HG03520 (cell line): ENCODE measurements around the gene ENTR1.
"Not testable (repeated sequence)": the region's sequence is repeated elsewhere in the genome, so short reads cannot be mapped to it uniquely, and the experiment has no call there.

Experiments used
- ATAC-seq: cut with Tn5 transposase; IDR thresholded peaks from one replicate; pipeline ENCODE4 v1.9.1; 2021; ENCODE audit warnings: mild to moderate bottlenecking, moderate library complexity; ENCODE audit not compliant: unreplicated experiment

ENTR1 gene

GRCh38 chr9:136421791-136422190 is 11.4 kb upstream of the ENTR1 start:
- ATAC-seq = no peak

- no peak for ATAC-seq
Measured at GRCh38 chr9:136419092-136419420, 8.6 kb upstream of the ENTR1 start.

DNA sequence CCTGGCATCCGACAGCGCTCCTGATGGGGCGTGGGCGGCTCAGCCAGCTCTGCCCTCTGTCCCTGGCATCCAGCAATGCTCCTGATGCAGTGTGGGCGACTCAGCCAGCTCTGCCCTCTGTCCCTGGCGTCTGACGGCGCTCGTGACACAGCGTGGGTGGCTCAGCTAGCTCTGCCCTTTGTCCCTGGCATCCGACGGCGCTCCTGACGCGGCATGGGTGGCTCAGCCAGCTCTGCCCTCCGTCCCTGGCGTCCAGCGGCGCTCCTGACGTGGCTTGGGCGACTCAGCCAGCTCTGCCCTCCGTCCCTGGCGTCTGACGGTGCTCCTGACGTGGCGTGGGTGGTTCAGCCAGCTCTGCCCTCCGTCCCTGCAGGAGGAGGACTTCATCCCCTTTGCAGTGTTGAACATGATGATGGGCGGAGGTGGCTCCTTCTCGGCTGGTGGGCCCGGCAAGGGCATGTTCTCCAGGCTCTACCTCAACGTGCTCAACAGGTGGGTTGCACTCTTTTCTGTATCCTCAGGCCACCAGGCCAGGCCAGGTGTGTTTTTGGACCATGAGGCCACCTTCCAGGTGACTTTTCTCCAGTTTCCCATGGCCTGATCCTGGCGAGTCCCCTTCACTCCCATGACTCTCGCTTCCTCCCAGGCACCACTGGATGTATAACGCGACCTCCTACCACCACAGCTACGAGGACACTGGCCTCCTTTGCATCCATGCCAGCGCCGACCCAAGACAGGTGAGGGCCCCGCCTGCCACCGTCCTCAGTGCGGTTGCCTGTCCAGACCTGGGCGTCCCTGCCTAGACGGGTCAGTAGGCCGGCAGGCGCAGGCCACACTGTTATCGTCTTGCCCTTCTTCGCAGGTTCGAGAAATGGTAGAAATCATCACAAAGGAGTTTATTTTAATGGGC is 8.0 kb upstream of the ENTR1 start:
- ATAC-seq = no peak

- no peak for ATAC-seq
Measured at GRCh38 chr9:136416914-136417313, 6.5 kb upstream of the ENTR1 start.

DNA sequence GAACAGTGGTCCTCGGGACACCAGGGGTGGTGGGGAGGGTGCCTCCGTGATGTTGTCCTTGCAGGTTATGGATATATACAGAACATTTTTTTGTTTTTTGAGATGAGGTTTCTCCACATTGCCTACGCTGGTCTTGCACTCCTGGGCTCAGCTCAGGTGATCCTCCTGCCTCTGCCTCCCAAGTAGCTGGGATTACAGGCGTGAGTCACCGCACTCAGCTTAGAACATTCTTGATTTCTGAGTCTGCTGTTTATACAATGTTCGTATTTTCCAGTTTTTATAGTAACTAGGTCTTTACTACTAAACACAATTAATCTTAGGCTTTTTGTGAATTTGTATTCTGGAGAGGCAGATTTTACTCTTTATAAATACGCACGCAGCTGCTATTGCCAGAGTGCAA is 6.0 kb upstream of the ENTR1 start:
- no peak for ATAC-seq

DNA sequence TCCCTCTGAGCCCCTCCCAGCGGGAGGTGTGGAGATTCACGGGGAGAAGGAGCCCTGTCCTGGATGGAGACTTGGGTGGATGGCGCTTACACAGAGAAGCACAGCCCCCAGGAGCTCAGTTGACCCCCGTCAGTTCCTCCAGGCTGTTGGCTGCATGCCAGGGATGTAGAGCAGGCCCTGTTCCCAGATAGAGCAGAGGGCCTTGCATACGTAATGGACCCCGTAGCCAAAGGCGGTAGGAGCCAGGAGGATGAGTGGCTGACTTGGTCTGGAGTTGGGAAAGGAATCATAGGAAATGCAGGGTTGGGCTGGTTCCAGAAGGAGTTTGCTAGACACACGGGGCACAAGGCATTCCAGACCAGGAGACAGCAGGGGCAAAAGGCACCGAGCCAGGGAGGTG is 2.5 kb upstream of the ENTR1 start:
- ATAC-seq = no peak

DNA sequence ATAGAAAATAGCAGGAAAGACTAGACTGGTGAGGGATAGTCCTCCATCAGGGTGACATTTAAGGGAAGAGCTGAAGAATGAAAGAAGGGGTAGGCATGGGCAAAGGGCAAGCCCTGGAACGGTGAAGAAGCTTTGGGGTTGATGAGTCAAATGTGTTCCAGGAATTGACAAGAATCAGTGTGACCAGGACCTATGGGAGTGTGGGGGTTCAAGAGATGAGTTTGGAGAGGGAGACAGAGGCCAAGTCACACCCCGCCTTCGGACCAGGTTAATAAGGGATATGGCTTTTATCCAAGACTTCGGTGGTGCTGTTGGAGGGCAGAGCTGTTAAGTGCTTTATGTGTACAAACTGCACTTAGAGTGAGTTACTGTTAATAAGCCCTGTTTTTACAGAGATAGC is 964 bp upstream of the ENTR1 start:
- no peak for ATAC-seq

DNA sequence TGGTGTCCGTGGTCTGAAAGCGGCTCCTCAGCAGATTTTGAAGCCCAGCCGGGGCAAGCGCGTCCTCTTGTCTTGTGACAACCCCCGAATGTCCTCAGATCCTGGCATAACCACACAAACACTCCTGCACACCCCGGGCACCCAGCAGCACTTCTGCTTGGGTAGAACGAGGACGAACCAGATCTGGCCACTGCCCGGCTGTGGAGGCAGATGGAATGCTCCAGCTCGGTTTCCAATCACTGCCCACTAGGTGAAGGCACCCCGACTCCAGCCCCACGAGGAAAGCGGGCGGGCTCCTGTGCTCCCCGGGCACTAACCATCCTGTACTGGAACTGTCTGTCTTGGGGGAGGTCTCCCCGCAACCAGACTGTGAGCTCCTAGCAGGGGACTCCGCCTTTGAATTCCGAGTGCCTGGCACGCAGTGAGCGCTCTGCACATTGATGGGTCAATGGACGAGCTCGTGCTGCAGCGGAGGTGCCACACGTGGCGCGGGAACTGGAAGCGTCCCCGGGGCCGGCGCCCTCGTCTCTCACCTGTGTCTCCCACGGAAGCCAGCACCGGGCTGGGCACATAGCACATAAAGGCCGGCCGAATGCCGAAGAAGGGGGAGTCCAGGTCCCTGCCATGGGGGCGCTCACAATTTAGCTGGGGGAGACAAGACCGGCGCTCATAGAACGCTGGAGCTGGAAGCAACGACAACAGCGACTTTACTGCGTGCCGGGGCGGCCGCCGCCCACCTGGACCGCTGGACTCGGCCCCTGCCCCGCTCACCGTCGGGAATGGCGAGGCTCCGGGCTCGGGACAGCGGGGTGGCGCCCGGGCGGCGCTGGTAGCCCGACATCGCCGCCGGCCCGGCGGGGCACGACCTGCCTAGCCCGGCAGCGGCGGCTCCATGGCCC is 608 bp downstream of the ENTR1 start:
- peak; percentile 17 for ATAC-seq

GRCh38 chr9:136407911-136408310 is 2.5 kb downstream of the ENTR1 start:
- ATAC-seq = no peak

DNA sequence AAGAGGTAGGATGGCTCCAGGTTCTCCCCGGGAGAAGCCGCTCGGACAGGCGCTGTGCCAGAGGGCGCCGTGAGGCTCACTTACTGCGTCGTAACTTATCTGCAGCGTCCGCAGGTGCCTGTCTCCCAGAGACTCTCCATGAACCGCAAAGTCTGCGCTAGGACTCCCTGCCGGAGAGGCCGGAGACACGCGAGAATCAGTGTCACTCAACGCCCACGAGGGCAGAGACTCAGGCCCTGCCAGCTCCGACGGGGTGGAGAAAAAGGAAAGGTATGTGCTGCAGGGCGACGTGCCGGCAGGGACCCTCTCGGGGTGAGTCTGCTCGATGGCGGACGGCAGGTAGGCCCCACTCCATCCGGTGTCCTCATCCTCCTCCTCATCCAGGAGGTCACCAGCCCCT is 3.4 kb downstream of the ENTR1 start:
- ATAC-seq = not testable (repeated sequence)

DNA sequence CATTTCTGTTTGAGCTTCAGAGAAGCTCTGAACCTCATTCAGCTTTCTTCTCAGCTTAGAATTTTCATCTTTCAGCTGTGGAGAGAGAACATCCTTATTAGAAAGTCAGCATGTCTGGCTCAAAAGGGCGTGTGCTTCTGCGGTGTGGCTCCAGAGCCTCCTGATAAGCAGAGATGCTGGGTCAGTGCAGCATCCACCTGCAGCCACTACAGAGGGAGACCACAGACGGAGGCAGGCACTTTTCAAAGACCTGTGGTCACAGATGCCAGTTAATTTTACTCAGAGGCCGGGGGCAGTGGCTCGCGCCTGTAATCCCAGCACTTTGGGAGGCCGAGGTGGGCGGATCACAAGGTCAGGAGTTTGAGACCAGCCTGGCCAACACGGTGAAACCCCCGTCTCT is 4.5 kb downstream of the ENTR1 start:
- ATAC-seq = not testable (repeated sequence)

- no peak for ATAC-seq
Measured at GRCh38 chr9:136405481-136405880, 4.9 kb downstream of the ENTR1 start.

- no peak for ATAC-seq
Measured at GRCh38 chr9:136404801-136405136, 5.6 kb downstream of the ENTR1 start.

- no peak for ATAC-seq
Measured at GRCh38 chr9:136403915-136404800, 6.3 kb downstream of the ENTR1 start.

- ATAC-seq = no peak
Measured at GRCh38 chr9:136403538-136403914, 6.9 kb downstream of the ENTR1 start.

GRCh38 chr9:136402067-136402466 is 8.3 kb downstream of the ENTR1 start:
- ATAC-seq = no peak

DNA sequence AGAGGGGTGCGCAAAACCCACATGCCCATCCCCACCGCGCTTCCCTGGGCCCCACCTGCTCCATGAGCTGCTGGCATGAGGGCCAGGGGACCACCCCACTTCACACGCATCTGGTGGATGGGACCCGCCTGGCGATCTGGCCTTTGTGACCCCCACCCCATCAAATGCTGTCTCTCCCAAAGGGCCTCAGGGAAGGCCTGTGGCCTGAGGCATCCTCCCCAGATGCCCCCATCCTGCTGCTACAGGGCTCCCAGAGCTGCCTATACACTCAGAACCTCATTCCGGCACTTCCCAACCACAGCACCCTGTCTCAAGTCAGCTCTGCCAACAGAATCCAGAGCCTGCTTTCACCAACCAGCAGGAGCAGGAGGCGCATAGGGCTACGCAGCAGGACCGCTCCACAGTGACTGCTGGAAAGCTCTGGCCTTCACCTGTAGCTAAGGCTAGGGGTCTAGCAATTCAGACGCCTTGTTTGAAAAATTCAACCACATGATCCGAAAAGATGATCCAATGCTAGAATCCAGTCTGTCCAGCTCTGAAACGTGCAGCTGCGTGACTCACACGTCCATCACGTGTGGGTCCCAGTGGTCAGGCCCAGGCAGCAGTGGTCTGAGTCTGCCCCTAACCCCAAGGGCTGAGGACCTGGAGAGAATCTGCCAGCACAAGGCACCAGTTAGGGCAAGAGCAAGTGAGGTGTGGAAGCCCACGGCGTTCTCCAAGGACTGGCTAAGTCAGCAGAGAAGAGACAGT is 9.1 kb downstream of the ENTR1 start:
- ATAC-seq = no peak

GRCh38 chr9:136400038-136400834 is 10.2 kb downstream of the ENTR1 start, which contains the start of gene SNAPC4:
SNAPC4 (minus strand) TSS chr9:136400170; CDS start chr9:136398428, 1,742 bp downstream.
- ATAC-seq = peak; percentile 68
